Measurements from ENCODE around the gene BPIFB2.

- TF ChIP-seq CTCF (IDR thresholded peaks at IDR 0.05) (no peak), POLR2A (IDR thresholded peaks at IDR 0.05) (no peak), POLR2AphosphoS5 (IDR thresholded peaks at IDR 0.05) (no peak)
Measured at GRCh38 chr20:32990426-32990825, 17.1 kb upstream of the BPIFB2 start.
